Anterior cingulate cortex (tissue), 58 donors: Measurements from ENCODE around the gene TIMM50.
"Not testable (repeated sequence)": the region's sequence is repeated elsewhere in the genome, so short reads cannot be mapped to it uniquely, and the experiment has no call there.

ENCODE experiments used
- DNase-seq, 58 donors: peaks; one replicate each; lab custom pipeline; 2025; lab: John Stamatoyannopoulos, UW

Gene TIMM50

DNA sequence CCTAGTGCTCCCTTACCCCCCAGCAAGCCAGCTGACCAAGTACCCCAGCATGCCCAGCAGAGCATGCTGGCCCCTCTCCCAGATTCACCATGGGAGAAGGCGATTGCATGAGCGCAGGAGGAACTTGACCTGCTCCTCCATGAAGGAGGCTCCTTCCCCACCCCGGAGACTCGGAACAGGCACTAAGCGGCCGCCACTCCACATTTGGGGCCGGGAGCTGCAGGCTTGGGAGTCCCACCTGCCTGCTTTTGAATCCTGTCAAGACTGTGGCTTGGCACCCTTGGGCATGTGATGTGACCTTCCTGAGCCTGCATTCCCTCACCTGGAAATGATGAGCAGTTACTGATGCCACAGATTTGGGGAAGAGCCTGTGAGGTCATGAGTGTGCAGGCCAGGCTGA, 12.7 kb upstream of the TIMM50 start:
- no peak for DNase-seq

DNA sequence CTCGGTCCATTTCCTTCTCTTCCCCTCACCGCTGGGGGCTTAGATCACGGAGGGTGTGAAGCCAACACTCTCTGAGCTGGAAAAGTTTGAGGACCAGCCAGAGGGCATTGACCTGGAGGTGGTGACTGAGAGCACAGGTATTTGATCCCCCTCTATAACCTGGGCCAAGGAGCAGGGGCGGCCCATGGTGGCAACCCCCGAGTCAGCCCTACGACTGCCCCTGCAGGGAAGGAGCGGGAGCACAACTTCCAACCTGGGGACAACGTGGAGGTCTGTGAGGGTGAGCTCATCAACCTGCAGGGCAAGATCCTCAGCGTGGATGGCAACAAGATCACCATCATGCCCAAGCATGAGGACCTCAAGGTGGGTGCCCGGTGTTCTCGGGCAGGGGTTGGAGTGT, 11.6 kb upstream of the TIMM50 start:
- DNase-seq, result no peak

GRCh38 chr19:39469567-39469966, 11.1 kb upstream of the TIMM50 start:
- no peak for DNase-seq

GRCh38 chr19:39470724-39471339, 9.8 kb upstream of the TIMM50 start:
- no peak for DNase-seq

DNA sequence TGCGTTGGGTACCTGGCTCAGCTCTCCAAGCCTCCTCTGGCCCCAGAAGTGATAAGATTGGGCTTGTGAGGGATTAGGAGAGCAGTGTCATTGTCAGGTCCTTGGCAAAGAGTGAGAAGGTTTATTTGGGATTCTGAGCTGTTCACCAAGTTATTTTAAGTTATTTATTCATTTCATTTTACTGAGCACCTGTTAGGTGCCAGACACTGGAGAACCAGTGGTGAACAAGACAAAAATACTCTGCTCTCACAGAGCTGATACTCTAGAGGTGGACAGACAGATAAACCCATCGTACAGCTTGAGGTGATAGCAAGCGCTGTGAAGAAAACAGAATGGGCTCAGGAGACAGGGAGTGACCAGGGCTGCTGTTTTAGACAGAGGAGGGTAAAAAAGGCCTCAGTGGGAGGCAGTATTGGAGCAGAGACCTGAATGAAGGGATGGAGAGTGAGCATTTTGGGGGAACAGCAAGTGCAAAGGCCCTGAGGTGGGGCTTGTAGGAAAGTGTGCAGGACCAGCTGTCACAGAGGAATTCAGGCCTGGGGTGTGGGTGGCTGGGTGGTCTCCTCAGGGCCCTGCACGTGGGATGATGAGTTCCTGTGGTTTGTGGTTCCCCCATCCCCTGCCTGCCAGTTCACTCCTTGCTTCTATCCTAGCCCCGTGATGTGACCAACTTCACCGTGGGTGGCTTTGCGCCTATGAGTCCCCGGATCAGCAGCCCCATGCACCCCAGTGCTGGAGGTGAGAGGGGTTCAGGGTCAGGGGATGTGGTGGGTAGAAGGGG, 8.7 kb upstream of the TIMM50 start:
- no peak for DNase-seq

GRCh38 chr19:39472746-39473442, 7.7 kb upstream of the TIMM50 start:
- no peak for DNase-seq

DNA sequence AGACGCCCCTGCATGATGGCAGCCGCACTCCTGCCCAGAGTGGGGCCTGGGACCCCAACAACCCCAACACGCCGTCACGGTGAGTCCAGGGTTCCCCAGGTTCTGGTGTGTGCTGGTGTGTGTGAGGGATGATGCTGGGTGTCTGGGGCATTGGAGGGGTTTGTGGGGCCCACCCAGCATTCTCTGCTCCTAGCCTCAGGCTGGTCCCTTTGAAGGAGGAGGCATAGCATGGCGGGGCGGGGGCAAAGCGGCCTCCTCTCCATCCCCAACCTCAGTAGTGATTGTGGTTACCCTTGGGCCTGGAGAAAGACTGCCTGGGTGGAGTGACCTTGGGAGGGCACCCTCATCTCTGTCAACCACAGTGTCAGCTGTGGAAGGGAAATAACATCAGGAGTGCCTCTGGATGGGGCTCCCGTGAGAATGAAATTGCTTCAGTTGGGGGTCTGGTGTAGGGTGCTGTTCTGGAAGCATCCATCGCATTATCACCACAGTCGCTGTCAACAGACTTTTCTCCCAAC, 7.1 kb upstream of the TIMM50 start:
- no peak for DNase-seq

- DNase-seq, result peak in 33 of 58 donors; percentile 3 to 63 (median 14)
Measured at GRCh38 chr19:39474139-39474620, 6.5 kb upstream of the TIMM50 start.

GRCh38 chr19:39475748-39476147, 4.9 kb upstream of the TIMM50 start:
- DNase-seq, result no peak

DNA sequence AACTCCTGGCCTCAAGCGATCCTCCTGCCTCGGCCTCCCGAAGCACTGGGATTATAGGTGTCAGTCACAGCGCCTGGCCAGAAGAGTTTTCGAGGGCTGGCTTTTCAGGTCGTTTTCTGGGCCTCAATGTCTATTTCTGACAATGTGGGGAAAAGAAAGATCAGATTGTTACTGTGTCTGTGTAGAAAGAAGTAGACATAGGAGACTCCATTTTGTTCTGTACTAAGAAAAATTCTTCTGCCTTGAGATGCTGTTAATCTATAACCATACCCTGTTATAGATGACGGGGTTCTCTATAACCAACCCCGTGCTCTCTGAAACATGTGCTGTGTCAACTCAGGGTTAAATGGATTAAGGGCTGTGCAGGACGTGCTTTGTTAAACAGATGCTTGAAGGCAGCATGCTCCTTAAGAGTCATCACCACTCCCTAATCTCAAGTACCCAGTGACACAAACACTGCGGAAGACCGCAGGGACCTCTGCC, 1.3 kb upstream of the TIMM50 start:
- DNase-seq, result not testable (repeated sequence)

GRCh38 chr19:39479916-39480315, 722 bp upstream of the TIMM50 start:
- peak in 1 of 58 donors; percentile 6 for DNase-seq

GRCh38 chr19:39481229-39481545, 549 bp downstream of the TIMM50 start:
- no peak for DNase-seq

DNA sequence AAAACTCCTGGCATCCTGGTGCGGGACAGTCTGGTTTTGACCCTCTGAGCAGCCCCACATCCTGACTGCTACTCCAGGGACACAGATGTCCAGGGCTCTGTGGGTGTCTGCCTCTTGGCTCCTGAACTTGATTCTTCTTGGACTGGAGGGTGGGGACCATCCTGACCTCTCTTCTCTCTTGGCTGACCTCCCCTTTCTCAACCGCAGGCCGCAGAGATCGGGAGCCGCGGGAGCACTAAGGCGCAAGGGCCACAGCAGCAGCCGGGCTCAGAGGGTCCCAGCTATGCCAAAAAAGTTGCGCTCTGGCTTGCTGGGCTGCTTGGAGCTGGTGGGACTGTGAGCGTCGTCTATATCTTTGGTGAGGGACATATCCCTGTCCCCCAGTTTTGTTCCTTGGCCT, 1.0 kb downstream of the TIMM50 start:
- DNase-seq, result no peak

DNA sequence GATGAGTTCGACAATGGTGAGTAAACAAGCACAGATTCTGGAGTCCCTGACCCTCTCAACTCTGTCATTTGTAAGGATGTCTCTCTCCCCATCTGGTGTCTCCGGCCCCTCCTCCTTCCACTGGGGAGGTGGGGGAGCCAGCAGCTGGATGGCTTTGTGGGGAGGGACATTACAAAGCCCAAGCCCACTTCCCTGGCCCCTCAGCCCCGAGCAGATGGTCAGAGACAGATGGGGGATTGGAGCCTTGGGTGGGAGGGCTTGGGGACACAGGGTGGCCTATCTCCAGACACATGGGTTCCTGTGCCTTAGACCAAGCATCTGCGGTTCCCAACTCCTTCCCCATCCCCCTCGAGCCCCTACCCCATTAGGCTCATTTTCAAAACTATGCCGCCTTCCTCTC, 2.5 kb downstream of the TIMM50 start:
- DNase-seq, result no peak

DNA sequence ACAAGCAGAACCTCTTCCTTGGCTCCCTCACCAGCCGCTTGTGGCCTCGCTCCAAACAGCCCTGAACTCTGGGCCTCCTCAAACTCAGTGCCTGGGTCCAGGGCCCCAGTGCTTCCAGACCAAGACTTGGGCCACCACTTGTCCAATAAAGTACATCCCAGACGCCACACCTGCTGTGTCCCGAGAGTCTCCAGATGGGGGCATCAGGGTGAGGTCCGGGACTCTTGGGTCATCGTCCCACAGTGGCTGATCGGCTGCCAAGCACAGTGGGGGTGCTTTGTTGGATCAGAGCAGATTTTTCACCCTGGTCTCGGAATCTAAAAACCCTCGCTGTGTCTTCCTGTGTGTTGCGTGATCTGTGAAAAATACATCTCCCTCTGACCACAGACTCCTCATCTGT, 9.1 kb downstream of the TIMM50 start:
- DNase-seq, result no peak

DNA sequence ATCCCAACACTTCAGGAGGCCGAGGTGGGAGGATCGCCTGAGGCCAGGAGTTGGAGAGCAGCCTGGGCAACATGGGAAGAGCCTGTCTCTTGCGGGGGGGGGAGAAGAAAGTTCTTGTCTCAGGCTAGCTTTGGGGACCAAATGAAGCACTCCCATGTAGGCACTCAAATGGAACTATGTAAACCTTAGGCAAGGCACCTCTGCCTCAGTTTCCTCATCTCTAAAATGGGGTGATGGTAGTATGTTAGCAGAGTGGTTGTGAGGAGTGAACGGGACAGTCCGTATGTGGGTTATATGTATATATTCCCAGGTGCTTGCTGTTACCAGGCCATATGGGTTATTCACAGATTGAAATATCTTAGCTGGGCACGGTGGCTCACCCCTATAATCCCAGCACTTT, 11.6 kb downstream of the TIMM50 start:
- DNase-seq, result no peak

GRCh38 chr19:39492788-39493187, 12.2 kb downstream of the TIMM50 start:
- no peak for DNase-seq

- no peak for DNase-seq
Measured at GRCh38 chr19:39494661-39495060, 14.0 kb downstream of the TIMM50 start.

- DNase-seq, result no peak
Measured at GRCh38 chr19:39496063-39496462, 15.4 kb downstream of the TIMM50 start.

DNA sequence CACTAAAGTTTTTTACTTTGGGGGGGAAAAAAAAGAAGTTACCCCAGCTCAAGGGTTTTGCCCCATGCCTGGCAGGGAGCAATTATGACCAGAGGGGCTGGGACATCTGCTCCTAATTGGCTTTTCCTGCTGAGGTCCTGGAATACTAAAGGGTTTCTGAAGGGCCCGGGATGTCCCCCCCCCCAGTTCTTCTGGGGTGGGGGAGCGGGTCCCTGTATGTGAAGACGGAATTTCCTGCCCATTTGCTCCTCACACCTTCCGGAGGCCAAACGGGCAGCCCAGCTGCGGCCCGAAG, 17.0 kb downstream of the TIMM50 start:
- no peak for DNase-seq

- peak in 28 of 58 donors; percentile 5 to 50 (median 22) for DNase-seq
Measured at GRCh38 chr19:39497996-39498797, 17.6 kb downstream of the TIMM50 start.
